ENCODE results near the gene DGKG.

The DGKG gene

DNA sequence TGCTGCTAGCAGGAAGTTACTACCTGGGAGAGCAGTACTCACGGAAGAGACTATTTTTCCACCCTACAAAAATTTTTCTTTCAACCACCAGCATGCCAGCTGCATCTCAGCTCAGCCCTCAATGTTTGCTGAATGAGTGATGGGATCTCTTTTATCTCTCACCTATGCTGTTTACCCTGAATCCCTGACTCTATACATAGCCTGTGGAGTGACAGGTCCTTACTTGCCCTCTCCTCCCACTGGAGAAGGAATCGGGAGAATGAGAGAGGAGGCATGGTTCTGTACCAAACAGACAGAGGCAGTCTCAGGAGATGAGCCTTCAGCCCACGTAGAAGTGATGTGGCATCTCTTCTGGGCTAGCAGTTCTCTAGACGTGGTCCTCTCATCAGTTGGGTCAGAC lies 6.7 kb upstream of the DGKG start:
- Histone ChIP-seq H3K4me3 (ENCODE audit: severe bottlenecking) (no peak overlapping the region), H3K9me3 (ENCODE audit: severe bottlenecking) (no peaks in the 10 kb centered on the region), H3K36me3 (ENCODE audit: low read depth) (no peaks in the 10 kb centered on the region), H3K27me3 (ENCODE audit: insufficient read depth, poor library complexity, severe bottlenecking) (peaks cover 14% of the 10 kb centered on the region), H3K4me1 (ENCODE audit: insufficient read depth, poor library complexity, severe bottlenecking) (no peaks in the 10 kb centered on the region), H3K27ac (ENCODE audit: poor library complexity, severe bottlenecking) (no peak overlapping the region)
- DNase-seq (ENCODE audit: low spot score) (no peak), ATAC-seq (ENCODE audit: low read depth) (peak; percentile 71; the same call in 2 of the 3 replicates)
- TF ChIP-seq, protein P1, sequence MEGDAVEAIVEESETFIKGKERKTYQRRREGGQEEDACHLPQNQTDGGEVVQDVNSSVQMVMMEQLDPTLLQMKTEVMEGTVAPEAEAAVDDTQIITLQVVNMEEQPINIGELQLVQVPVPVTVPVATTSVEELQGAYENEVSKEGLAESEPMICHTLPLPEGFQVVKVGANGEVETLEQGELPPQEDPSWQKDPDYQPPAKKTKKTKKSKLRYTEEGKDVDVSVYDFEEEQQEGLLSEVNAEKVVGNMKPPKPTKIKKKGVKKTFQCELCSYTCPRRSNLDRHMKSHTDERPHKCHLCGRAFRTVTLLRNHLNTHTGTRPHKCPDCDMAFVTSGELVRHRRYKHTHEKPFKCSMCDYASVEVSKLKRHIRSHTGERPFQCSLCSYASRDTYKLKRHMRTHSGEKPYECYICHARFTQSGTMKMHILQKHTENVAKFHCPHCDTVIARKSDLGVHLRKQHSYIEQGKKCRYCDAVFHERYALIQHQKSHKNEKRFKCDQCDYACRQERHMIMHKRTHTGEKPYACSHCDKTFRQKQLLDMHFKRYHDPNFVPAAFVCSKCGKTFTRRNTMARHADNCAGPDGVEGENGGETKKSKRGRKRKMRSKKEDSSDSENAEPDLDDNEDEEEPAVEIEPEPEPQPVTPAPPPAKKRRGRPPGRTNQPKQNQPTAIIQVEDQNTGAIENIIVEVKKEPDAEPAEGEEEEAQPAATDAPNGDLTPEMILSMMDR (IDR thresholded peaks at IDR 0.05; ENCODE audit: poor library complexity, severe bottlenecking), result no peak

DNA sequence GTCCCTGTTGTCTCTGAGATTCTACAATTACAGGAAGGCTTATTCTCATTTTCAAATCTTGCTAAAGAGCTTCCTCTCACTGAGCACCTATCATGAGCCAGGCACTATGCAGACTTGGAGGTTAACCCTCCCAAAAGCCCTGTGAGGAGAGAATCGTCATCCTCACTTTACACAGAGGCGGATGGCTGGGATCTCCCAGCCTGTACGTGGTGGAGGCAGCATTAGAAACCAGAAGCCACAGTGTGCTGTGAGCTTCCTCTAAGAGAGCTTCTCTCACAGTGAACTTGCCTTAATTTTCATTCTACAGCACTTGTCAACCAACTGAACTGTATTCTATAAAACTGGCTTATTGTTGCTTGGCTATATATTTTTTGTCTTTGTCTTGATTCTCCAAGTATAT lies 6.1 kb upstream of the DGKG start:
- no peak for DNase-seq (ENCODE audit: low spot score)
- H3K4me1 ChIP-seq (ENCODE audit: insufficient read depth, poor library complexity, severe bottlenecking), result no peaks in the 10 kb centered on the region
- H3K27ac ChIP-seq (ENCODE audit: poor library complexity, severe bottlenecking), result no peak overlapping the region
- TF ChIP-seq, protein P1 (IDR thresholded peaks at IDR 0.05; ENCODE audit: poor library complexity, severe bottlenecking), result no peak
- H3K9me3 ChIP-seq (ENCODE audit: severe bottlenecking), result no peaks in the 10 kb centered on the region
- no peak for ATAC-seq (ENCODE audit: low read depth)
- H3K36me3 ChIP-seq (ENCODE audit: low read depth), result no peaks in the 10 kb centered on the region
- no peak overlapping the region for H3K4me3 ChIP-seq (ENCODE audit: severe bottlenecking)
- H3K27me3 ChIP-seq (ENCODE audit: insufficient read depth, poor library complexity, severe bottlenecking), result peaks cover 19% of the 10 kb centered on the region

DNA sequence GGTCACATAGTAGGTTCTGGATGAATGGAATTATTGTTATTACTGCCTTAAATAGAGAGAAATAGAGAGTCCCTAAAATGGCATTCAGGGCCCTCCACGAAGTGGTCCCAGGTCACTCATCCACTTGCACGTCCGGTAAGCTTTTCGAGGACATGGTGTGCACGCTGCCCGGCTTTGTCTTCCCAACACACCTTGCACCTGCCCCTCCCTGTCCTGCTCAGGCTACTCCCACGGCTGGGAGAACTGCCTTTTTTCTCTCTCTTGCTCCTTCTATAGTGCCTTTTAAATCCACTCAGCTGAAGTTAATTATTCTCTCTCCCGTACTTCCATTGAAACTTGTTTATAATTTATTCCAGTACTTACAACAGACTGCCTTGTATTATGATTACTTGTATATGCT lies 5.6 kb upstream of the DGKG start:
- H3K36me3 ChIP-seq (ENCODE audit: low read depth), result no peaks in the 10 kb centered on the region
- H3K4me3 ChIP-seq (ENCODE audit: severe bottlenecking), result no peak overlapping the region
- no peak overlapping the region for H3K27ac ChIP-seq (ENCODE audit: poor library complexity, severe bottlenecking)
- TF ChIP-seq, protein P1 (IDR thresholded peaks at IDR 0.05; ENCODE audit: poor library complexity, severe bottlenecking), result no peak
- DNase-seq (ENCODE audit: low spot score) (no peak), ATAC-seq (ENCODE audit: low read depth) (no peak)
- H3K4me1 ChIP-seq (ENCODE audit: insufficient read depth, poor library complexity, severe bottlenecking), result no peaks in the 10 kb centered on the region
- H3K27me3 ChIP-seq (ENCODE audit: insufficient read depth, poor library complexity, severe bottlenecking), result peaks cover 25% of the 10 kb centered on the region
- no peaks in the 10 kb centered on the region for H3K9me3 ChIP-seq (ENCODE audit: severe bottlenecking)

DNA sequence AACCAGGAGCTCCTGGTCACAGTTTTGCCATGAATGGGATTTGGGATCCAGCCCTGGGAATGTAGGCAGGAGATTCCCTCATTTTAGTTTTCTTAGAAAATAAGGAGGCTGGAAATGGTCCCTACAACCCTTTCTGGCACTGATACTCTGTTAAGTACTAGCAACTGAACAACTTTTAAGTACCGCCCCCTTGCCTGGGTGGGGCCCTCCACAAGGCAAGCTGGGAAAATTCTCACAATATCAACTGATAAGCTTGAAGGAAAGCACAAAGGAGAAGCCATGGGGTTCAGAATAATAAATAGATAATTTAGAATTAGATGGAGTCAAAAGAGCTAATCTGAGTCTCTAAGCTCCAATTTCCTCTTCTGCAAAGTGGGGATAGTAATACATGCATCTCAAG lies 4.2 kb upstream of the DGKG start:
- H3K36me3 ChIP-seq (ENCODE audit: low read depth), result no peaks in the 10 kb centered on the region
- TF ChIP-seq, protein P1 (IDR thresholded peaks at IDR 0.05; ENCODE audit: poor library complexity, severe bottlenecking), result no peak
- no peak overlapping the region for H3K27ac ChIP-seq (ENCODE audit: poor library complexity, severe bottlenecking)
- no peak for ATAC-seq (ENCODE audit: low read depth)
- no peak overlapping the region for H3K4me3 ChIP-seq (ENCODE audit: severe bottlenecking)
- no peaks in the 10 kb centered on the region for H3K9me3 ChIP-seq (ENCODE audit: severe bottlenecking)
- peaks cover 39% of the 10 kb centered on the region for H3K27me3 ChIP-seq (ENCODE audit: insufficient read depth, poor library complexity, severe bottlenecking)
- no peaks in the 10 kb centered on the region for H3K4me1 ChIP-seq (ENCODE audit: insufficient read depth, poor library complexity, severe bottlenecking)
- no peak for DNase-seq (ENCODE audit: low spot score)

DNA sequence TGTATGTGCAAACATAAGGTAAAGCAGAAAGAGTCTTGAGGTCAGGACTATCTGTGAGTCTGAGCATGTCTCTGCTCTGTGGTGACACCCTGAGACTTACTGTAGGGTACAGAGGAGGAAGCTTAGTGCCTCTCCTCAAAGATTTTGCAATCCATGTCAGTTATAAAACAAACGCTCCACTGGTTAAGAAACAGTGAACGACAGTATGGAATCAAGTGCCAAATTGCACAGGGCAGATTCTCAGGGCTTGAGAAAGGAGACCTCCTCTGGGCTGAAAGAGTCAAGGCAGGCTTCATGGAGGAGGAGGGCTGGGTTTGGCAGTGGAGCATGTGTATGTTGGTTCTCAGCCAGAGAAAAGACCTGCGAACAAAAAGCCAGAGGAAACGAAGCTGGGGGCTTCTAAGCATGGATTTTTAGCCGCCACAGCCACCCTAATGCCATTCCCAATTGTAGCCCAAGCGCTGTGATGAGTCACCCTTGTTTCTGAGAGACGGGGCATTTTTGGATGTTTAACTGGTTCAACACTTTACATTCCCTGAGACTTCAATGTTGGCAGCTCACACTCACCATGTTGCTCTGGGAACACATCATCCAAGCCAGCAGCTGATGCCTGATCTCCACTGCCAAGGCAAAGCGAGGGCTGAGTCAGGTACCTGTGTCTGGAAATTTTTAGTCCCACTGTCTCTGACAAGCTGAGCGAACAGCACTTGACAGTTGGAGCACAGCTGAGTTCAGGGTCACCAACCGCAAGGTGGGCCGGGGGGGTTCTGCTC lies 3.4 kb upstream of the DGKG start:
- Histone ChIP-seq H3K27me3 (ENCODE audit: insufficient read depth, poor library complexity, severe bottlenecking) (peaks cover 47% of the 10 kb centered on the region), H3K27ac (ENCODE audit: poor library complexity, severe bottlenecking) (no peak overlapping the region), H3K4me3 (ENCODE audit: severe bottlenecking) (no peak overlapping the region), H3K4me1 (ENCODE audit: insufficient read depth, poor library complexity, severe bottlenecking) (no peaks in the 10 kb centered on the region), H3K9me3 (ENCODE audit: severe bottlenecking) (no peaks in the 10 kb centered on the region), H3K36me3 (ENCODE audit: low read depth) (no peaks in the 10 kb centered on the region)
- TF ChIP-seq, protein P1 (IDR thresholded peaks at IDR 0.05; ENCODE audit: poor library complexity, severe bottlenecking), result no peak
- DNase-seq (ENCODE audit: low spot score) (no peak), ATAC-seq (ENCODE audit: low read depth) (no peak)

All from RWPE2 (cell line).